HG02759 (cell line): ENCODE measurements around the gene GPR152.

Experiments used
- ATAC-seq: cut with Tn5 transposase; IDR thresholded peaks from one replicate; pipeline ENCODE4 v1.9.1; 2021; ENCODE audit warnings: mild to moderate bottlenecking, moderate library complexity; ENCODE audit not compliant: unreplicated experiment

GPR152 gene, protein sequence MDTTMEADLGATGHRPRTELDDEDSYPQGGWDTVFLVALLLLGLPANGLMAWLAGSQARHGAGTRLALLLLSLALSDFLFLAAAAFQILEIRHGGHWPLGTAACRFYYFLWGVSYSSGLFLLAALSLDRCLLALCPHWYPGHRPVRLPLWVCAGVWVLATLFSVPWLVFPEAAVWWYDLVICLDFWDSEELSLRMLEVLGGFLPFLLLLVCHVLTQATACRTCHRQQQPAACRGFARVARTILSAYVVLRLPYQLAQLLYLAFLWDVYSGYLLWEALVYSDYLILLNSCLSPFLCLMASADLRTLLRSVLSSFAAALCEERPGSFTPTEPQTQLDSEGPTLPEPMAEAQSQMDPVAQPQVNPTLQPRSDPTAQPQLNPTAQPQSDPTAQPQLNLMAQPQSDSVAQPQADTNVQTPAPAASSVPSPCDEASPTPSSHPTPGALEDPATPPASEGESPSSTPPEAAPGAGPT

DNA sequence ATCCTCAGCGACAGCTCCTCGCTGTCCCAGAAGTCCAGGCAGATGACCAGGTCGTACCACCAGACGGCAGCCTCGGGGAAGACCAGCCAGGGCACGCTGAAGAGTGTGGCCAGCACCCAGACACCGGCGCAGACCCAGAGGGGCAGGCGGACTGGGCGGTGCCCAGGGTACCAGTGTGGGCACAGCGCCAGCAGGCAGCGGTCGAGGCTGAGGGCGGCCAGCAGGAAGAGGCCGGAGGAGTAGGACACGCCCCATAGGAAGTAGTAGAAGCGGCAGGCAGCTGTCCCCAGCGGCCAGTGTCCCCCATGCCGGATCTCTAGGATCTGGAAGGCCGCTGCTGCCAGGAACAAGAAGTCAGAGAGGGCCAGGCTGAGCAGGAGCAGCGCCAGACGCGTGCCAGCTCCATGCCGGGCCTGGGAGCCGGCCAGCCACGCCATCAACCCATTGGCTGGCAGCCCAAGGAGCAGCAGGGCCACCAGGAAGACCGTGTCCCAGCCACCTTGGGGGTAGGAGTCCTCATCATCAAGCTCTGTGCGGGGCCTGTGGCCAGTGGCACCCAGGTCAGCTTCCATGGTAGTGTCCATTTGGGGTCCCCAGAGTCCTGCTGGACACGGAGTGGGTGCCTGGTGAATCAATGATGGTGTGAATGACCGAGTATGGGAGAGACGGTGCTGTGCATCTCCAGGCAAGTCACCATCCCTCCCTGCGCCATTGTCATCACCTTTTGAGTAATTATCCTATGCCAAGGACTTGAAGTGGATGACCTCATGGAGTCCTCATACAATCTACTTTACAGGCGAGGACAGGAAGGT, at the start of gene GPR152:
TSS of gene GPR152 (minus strand) at position 589 of the 812 bp plus-strand sequence. CDS start at position 584, 5 bp downstream.
- ATAC-seq = no peak

DNA sequence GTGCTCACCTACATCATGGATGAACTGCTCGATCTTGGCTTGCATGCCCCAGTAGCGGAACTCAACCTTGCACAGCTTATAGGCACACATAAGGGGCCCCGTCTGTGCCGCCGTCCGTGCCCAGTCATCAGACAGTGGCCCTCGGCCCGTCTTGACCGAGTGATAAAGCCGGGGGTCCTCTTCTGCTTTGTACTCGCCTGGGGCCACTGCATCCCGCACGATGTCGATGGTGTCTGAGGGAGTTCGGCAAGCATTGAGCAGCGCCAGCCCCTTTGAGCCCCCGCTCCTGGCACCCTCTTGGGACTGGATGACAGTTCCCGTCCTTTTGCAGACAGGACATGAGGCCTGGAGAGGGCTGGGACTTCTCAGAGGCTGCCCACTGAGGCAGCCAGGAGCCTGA, 49.3 kb upstream of the GPR152 start:
- no peak for ATAC-seq

DNA sequence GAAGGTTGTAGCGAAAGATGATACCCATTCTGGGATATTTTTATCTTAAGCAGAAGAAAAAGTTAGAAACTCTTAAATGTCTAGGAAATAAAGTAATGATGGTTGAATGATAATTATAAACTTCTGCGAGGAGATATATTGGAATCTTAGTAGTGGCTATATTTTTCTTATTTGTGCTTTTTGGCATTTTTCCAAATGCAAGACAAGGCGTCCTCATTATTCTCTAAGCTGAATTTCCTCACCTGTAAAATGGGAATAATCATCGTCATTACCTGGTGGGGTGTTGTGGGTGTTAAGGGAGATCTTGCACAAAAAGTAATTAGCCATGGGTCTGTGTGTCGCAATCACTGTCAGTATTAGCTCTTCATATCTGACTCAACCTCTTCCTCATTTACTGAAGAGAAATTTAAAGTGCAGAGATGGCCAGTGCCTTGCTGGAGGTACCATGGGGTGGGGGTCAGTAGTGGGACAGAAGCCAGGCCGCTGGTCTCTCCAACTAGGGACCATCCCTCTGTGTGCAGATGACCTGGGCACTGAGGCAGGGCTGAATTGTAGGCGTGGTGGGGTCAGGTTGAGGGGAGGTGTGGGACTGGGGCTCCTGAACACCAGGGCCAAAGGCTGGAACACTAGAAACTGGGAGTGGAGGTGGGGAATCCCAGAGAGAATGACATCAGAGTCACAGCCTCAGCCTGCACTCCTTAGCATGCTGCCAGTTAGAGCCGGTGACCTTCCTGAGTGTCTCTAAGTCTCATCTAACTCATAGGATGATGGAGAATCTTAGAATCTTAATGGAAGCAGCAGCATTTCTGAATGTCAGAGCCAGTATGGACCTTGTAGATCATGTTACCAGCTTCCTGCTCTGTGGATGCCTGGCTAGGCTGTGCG, 48.5 kb upstream of the GPR152 start:
- no peak for ATAC-seq

DNA sequence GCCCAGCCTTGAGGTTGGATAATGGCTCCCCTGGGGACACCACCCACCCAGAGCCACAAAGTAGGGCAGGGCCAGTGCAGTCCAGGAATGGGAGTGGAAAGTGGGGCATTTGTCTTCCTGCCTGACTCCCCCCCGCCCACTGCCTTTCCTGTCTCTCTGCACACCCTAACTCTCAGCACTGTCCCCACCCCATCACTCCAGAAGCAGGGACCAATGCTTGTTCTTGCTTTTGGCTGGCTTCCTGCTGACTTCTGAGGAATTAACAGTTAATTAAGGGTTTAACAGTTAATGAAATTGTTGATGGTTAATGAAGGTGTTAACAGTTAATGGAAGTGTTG, 47.9 kb upstream of the GPR152 start:
- no peak for ATAC-seq

DNA sequence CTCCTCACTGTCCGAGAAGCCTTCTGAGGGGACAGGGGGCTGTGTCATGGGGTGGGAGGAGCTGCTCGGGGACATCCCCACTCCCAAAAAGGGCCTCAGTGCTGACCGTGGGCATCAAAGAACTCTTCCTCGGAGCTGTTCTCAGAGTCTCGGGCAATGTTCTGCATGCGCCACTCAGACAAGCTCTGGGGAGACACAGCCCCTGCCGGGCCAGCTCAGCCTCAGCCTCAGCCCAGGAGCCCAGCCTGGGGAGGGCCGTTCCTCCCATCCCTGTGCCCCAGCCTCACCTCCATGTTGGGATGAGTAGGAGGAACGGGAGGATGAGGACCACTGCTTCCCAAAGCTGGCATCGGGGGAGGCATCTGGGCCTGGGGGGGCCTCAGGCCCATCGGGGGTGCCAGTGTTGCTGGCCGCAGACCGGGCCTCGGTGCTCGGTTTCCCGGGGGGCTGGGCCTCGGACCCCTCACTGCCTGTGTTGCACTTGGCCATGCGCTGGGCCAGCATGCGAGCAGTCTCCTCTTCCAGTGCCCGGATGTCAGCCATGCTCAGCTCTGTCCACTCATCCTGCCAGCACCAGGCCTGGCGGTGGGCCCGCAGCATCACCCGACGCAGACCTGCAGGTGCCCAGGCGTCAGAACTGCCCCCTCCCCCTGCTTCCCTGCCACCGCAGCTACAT, 47.4 kb upstream of the GPR152 start:
- ATAC-seq = no peak

DNA sequence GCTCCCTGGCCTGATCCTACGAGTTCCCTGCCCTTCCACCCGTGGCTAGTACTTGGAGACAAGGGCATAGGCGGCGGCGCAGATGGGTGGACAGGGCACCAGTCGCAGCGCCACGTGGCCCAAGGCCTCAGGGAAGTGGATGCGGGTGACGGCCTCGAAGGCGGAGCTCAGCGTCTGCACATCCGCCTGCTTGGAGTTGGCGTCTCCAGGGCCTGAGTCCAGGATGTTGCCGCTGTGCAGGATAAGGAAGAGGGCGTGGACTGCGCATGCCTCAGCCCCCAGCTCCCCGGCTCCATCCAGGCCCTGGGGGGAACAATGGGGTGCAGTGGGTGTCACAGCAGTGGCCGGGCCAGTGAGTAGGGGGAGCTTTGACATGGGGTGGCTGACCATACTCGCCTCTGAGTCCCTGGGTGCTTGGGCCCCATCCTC, 46.0 kb upstream of the GPR152 start:
- ATAC-seq = no peak

DNA sequence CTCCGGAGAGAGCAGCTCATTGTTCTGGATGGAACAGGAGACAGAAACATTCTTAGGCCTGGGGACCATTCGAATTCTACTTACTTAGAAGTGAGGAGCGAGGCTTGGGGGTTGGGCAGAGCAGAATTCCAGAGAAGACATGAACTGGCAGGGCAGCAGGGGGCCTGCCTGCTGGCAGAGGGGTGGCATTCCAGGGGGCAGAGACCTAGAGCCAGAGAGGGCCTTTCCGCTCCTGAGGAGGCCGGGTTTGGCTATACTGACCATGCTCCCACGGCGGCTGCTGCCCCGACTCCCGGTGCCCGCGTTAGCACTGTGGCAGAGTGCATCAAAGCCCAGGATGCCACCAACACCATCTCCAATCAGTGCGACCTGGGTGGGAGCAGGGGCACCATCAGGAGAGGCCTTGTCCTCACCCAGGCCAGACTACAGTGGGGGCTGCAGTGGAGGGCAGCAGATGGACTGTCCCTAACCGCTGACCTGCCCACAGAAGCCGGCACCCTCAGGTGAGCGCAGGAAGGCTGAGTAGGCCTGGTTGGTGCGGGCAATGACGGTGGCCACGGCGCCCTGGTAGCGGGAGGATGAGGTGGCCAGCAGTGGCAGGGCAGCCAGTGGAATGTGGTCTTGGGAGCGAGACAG, 45.2 kb upstream of the GPR152 start:
- no peak for ATAC-seq

DNA sequence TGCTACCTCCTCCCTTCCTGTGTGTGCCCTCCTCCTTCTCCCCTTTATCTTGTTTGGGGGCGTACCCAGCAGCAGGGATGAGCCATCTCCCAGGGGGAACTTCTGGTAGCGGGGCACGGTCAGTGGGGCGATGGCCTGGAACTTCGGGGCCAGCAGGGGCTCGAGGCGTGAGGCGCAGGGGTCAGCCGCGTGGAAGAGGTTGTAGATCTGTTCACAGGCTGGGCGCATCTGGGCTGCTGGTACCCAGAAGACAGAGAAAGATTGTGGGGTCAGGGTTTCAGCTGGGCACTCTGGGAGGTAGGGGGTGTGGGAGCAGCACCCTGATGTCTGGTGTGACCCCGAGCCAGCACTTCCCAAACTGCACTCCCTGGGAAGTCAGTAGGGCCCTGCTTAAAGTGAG, 43.6 kb upstream of the GPR152 start:
- no peak for ATAC-seq

DNA sequence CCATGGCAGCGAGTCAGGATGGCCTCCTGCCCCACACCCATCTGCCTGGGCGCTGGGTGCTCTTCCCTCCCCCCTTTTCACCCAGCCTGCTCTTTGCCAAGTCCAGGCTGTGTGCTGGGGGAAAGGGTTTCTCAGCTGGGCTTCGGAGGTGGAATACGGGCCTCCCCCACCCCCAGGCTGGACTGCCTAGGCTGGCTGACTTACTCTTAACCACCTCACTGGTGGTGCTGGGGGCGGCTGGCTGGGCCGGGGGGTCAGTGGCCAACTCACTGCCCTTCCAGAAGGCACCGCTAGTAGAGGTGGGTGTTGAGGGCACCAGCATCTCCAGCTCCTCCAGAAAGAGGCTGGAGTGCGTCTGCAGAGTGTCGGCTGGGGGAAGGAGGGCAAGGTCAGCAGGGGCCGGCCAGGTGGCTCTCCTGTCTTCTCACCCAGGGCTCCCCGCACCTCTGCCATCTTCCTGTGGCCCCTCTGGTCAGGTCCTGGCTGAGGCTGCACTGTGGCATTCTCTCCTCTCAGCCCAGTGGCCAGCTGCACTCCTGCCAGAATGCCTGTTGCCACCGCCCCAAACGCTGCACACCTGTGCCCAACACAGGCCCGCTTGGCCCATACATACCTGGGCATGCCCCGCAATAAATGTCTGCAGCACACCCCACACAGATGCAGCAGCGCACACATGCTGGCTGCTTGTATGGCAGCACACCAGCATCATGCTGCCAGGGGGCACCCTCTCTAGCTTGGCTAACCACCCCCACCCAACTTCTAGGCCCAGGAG, 42.9 kb upstream of the GPR152 start:
- no peak for ATAC-seq

DNA sequence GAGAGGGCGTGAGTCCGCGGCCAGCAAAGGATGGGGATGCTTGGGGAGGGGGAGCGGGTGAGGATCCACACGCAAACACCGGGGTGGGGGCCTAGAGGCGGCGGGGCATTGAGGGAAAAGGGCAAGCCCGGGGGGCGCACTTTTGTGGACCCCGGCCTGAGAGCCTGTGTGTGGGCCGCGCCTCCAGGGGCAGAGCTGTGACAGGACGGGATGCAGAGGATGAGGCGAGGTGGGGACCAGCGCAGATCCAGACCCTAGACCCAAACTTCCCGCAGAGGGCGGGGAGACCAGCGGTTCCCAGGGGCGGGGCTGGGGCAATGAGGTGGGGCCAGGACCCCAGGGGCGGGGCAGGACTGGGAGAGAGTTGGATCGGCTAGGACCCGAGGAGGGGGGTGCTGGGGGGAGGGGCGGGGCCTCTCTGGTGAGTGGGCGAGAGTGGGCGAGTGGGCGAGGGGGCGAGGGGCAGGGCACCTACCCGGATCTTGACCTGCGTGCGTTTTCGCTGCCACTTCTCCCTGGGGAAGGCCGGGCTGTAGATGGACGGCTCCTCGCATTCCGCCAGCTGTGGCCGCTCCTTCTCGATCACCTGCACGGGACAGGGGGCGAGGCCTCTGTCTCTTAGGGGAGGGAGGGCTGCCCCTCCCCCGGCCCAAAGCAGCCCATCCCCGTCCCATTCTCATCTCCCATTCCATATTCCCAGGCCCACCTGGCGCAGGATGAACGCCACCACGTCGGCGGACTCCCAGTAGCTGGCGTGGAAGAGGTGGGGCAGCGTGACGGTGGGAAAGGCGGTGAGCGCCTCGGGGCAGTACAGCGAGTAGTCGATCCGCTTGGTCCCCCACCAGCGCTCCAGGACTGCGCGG, 42.1 kb upstream of the GPR152 start:
- ATAC-seq = no peak

DNA sequence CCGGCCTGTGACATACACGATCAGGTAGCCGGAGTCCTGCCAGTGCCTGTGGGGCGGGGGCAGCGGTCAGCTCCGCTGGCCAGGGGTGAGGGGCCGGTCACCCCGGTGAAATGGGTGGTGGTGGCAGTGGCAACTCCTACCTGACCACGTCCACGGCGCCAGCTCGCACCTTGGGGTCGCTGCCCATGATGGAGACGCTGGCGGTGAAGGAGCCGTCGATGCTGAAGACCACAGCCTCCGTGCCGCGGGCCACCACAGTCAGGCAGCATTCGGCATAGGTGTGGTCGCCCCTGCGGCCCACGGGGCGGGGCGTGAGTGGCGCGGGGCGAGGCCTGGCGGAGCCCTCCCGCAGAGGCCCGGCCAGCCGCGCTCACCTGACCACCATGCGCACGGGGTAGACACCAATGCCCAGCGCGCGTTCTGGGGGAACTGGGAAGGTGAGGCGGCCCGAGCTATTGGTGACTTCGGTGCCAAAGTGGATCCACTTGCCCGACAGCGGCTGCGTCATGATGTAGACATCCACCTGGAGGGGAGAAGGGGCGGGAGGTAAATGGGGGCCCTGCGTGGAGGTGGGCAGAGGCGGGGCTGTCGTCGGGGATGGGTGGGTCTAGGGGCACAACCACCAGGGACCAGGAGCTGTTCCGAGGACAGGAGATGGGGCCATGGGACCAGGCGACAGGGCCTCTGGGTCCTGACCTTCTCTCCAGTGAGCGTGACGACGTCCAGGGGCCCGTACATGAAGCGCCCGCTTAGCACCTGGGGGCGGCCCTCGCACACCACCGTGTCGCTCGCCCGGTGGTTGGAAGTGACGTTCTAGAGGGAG, 41.2 kb upstream of the GPR152 start:
- ATAC-seq = no peak

DNA sequence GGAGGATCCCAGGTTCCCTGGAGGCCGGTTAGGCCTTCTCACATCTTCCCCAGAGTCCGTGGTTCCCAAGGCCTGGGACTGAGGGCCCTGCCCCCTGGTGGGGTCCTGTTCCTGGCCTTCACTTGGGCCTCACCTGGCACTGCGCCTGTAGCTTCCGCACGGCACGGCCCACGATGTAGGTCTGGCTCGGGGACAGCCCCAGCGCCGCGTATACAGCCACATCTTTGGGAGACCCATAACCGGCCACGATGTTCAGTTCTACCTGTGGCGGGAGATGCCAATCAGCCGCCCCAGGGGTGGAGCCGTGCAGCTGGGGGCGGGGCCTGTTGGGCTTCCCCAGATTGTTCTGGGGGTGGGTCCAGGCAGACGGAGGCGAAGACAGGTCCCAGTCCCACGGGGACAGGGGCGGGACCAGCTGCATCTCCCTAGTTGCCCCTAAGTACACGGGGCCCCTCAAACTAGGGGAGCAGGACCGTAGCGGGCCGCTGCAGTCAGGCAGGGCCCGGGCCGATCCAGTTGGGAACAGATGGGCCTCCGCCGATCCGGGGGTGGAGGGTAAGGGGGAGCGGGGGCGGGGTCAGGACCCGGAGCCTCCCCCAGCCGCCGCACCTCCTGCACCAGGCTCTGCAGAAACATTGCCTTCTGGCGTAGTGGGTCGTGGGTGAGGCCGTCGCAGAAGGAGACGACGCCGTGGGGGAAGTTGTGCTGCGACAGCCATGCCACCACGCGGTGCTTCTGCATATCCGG, 40.4 kb upstream of the GPR152 start:
- ATAC-seq = no peak

DNA sequence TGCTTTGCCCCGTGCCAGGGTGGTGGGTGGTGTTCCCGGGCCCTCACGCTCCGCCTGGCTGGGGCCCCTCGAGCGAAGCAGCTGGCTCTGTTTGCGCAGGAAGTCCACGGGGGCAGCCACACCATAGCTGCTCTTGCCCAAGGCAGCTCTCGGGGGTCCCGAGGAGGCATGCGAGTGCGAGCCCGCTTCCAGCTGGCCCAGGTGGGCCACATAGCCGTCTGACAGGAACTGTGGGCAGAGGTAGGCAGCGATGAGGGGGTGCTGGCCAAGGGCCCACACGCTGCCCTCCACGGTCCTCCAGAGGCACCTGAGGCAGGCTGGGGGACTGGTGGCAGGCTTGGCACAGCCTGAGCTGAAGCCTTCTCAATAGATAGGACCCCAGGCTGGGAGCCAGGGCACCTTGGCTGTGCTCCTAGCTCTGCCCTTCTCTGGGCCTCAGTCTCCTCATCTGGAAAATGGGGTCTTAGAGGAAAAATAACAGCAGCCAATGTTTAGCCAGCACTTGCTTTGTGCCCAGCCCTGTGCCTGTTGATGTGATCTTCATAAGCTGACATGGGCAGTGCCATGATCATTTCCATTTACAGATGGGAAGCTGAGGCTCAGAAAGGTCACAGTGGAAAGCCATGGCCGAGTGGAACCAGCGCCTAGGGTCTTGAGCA, 39.7 kb upstream of the GPR152 start:
- no peak for ATAC-seq

DNA sequence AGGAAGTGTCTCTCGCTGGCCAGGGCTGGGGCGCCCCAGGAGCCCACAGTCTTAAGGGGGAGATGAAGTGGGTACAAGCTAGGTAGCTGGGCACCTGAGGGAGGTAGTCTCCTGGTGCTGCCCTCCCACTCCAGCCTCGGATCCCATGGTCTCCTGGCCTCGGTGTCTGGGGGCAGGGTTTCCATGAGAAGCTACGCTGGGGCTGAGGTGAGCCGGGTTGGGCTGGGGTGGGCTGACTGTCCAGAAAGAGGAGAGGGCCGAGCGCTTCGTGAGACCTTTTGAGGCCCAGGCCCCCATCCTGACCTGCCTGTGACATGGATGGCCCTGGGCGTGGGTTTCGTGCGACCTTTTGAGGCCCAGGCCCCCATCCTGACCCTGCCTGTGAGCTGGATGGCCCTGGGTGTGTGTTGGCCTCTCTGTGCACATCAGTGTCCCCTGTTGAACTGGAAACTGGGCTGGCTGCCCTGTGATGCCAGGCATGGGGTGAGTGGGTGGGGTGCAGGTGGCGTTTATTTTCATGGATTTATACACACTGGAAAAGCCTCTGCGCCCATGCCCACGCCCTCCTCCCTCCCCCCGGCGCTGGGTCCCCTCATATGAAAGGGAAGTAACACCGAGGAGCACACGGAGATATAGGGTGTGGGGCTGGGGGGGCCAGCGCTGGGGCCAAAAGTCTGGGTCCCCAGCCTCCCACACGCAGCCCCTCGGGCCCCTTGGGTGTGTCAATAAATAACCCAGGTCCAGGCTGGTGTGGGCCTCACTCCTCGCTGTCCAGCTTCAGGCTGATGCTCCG, 38.9 kb upstream of the GPR152 start:
- ATAC-seq = no peak

DNA sequence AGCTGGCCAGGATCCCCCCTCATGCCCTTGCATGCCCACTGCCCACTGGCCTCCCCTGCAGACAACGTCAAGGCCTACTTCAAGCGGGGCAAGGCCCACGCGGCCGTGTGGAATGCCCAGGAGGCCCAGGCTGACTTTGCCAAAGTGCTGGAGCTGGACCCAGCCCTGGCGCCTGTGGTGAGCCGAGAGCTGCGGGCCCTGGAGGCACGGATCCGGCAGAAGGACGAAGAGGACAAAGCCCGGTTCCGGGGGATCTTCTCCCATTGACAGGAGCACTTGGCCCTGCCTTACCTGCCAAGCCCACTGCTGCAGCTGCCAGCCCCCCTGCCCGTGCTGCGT, 38.2 kb upstream of the GPR152 start:
- no peak for ATAC-seq
